BE2C (cell line): ENCODE data around the gene BCCIP.

Source experiments
- DNase-seq: peaks from one replicate; pipeline ENCODE4 v3.0.0-alpha.2; 2020
- H3K27me3 ChIP-seq: fragments of 250-450 bp; sonication (Bioruptor Pico); 2 replicates; pipeline ENCODE4 v1.5.1; 2020; ENCODE audit warnings: mild to moderate bottlenecking
- H3K36me3 ChIP-seq: fragments of 250-450 bp; sonication (Bioruptor Pico); 2 replicates; pipeline ENCODE4 v1.5.1; 2020; ENCODE audit warnings: mild to moderate bottlenecking
- H3K4me1 ChIP-seq: fragments of 250-450 bp; sonication (Bioruptor Pico); 2 replicates; pipeline ENCODE4 v1.5.1; 2020
- H3K4me3 ChIP-seq: 2 replicates; pipeline ENCODE4 v1.5.1; 2011; ENCODE audit warnings: low read depth, low read length
- H3K9me3 ChIP-seq: fragments of 250-450 bp; sonication (Bioruptor Pico); 2 replicates; pipeline ENCODE4 v1.5.1; 2020
- TF ChIP-seq, protein P1 (sequence below): IDR thresholded peaks from 2 replicates; pipeline ENCODE4 v1.5.1; 2012; ENCODE audit warnings: mild to moderate bottlenecking, low read depth, low read length

Gene BCCIP

DNA sequence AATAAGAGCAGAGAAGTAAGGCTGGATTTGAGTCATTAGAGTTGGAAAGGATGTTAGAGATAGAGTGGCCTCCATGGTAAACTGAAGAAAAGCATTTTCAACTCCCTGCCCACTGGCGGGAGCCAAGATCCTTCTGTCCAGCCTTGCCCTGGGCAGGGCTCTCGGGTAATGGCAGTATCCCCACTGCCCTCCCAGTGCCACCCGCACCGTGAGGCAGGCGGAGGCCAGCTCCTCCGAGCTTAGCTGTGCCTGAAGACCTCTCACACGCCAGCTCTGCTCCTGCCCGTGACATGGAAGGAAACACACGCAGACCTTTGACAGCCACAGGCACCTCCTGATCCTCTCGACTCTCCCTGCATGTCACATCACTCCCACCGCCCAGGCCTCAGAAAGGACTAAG is 22.3 kb downstream of the BCCIP start:
- TF ChIP-seq, protein P1, sequence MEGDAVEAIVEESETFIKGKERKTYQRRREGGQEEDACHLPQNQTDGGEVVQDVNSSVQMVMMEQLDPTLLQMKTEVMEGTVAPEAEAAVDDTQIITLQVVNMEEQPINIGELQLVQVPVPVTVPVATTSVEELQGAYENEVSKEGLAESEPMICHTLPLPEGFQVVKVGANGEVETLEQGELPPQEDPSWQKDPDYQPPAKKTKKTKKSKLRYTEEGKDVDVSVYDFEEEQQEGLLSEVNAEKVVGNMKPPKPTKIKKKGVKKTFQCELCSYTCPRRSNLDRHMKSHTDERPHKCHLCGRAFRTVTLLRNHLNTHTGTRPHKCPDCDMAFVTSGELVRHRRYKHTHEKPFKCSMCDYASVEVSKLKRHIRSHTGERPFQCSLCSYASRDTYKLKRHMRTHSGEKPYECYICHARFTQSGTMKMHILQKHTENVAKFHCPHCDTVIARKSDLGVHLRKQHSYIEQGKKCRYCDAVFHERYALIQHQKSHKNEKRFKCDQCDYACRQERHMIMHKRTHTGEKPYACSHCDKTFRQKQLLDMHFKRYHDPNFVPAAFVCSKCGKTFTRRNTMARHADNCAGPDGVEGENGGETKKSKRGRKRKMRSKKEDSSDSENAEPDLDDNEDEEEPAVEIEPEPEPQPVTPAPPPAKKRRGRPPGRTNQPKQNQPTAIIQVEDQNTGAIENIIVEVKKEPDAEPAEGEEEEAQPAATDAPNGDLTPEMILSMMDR, result no peak
- Histone ChIP-seq H3K4me1 (no peaks in the 10 kb centered on the region), H3K9me3 (no peaks in the 10 kb centered on the region), H3K36me3 (peaks cover 21% of the 10 kb centered on the region), H3K27me3 (no peaks in the 10 kb centered on the region), H3K4me3 (no peak overlapping the region)
- DNase-seq, result no peak

DNA sequence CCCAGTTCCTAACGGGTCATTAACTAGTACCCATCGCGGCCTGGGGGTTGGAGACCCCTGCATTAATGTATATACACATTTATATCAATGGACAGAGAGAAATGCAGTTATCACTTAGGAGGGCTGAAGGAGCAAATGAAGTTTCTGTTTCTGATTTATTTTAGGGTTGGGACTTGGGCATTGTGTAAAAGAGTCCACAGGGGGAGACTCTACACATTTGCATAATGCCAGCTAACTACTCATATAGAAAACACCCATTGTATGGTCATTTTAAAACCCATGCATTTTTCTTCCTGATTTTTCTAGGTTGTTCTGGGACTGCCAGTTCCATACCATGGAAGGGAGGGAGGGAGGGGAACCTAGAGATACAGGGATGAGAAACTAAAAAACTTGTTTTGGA is 23.5 kb downstream of the BCCIP start:
- Histone ChIP-seq H3K4me3 (no peak overlapping the region), H3K4me1 (no peaks in the 10 kb centered on the region), H3K27me3 (no peaks in the 10 kb centered on the region), H3K36me3 (peaks cover 16% of the 10 kb centered on the region), H3K9me3 (no peaks in the 10 kb centered on the region)
- no peak for DNase-seq
- TF ChIP-seq, protein P1, result no peak

DNA sequence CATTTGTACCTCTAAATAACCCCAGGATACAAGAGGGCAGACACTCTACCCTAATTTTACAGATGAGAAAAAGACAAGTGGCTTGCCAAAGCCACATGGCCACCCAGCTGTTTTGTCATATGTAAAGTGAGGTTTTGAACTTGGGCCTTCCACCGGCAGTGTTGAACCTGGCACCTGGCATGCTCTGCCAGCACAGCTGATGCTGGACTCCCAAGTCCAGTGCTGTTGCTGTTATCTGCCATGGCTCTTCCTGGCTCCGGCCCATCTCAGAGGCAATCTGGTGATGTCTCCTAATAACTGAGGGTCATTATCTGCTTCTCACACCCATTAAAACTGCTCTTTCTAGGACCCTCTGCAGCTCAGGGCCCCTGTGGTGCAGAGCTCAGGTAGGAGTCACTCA is 25.0 kb downstream of the BCCIP start:
- Histone ChIP-seq H3K36me3 (peaks cover 9% of the 10 kb centered on the region), H3K27me3 (no peaks in the 10 kb centered on the region), H3K4me3 (no peak overlapping the region), H3K9me3 (no peaks in the 10 kb centered on the region), H3K4me1 (no peaks in the 10 kb centered on the region)
- no peak for DNase-seq
- TF ChIP-seq, protein P1, result no peak

DNA sequence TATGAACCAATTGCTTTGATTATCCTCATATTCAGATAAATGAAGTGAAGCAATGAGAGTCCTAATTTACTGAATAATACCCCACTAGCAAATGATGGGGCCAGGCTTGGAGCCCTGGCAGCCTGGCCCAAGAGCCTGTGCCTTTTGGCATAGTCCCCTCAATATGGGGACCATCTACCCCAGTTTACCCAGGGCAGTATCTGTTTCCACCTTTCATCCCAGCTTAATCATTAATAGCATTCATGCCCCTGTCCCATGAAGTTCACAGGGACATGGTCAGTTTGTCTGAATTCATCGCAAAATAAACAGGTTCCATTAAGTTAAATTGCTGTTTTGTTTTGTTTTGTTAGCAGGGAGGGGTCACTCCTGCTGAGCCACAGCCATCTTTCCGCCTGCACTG is 25.5 kb downstream of the BCCIP start:
- peaks cover 9% of the 10 kb centered on the region for H3K36me3 ChIP-seq
- no peaks in the 10 kb centered on the region for H3K9me3 ChIP-seq
- no peaks in the 10 kb centered on the region for H3K4me1 ChIP-seq
- no peak for DNase-seq
- TF ChIP-seq, protein P1, result no peak
- no peaks in the 10 kb centered on the region for H3K27me3 ChIP-seq
- no peak overlapping the region for H3K4me3 ChIP-seq

GRCh38 chr10:125849448-125849847 is 26.1 kb downstream of the BCCIP start:
- Histone ChIP-seq H3K9me3 (no peaks in the 10 kb centered on the region), H3K27me3 (no peaks in the 10 kb centered on the region), H3K4me1 (no peaks in the 10 kb centered on the region), H3K4me3 (no peak overlapping the region), H3K36me3 (peaks cover 9% of the 10 kb centered on the region)
- TF ChIP-seq, protein P1, result no peak
- DNase-seq, result no peak

DNA sequence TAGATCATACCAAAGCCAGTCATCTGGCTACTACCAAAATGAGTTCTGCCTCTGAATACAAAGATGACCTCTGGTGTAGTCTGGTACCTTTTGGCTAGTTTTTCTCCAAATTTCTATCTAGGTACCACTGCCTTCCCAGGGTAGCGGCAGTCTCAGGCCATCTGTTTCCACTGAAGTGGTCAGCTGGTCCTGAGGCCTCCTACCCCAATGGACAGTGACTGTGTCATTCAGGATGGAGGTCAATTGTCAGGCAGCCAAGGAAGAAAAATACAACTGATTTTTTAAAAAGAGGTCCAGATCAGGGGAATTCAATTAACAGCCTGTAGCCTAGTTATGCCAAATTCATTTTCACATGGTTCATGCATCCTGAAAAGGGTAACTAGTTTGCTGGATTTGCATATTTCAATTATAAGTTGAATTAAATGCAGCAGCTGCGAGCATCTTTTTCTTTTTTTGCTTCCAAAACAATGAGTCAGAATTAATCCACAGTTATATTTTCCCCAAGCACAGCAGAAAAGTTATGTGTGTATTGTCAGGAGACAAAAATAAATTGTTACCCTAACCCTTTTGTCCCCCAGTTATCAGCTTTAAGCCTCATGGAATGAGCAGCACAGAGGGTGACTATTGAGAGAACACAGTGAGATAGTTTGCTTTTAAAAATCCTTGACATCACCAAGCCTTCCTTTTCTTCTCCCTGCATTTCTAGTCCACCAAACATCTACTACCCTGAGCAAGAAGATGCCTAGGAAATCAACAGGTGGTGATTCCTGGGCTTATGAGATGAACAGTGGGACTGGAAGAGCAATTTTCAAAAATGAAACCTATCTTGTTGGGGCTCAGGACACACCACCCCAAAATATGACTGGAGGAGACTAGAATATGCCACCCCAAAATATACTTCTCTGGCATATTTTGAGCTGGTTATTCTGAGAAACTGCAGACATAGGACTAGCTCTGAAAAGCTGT is 27.7 kb downstream of the BCCIP start:
- no peak for DNase-seq
- Histone ChIP-seq H3K36me3 (peaks cover 4% of the 10 kb centered on the region; the same call in 1 of the 2 replicates), H3K4me1 (no peaks in the 10 kb centered on the region), H3K4me3 (no peak overlapping the region), H3K9me3 (no peaks in the 10 kb centered on the region), H3K27me3 (no peaks in the 10 kb centered on the region)
- TF ChIP-seq, protein P1, result no peak
